OCI-LY3 (cell line): Measurements from ENCODE around the gene NLRP11.
"Not testable (repeated sequence)": the region's sequence is repeated elsewhere in the genome, so short reads cannot be mapped to it uniquely, and the experiment has no call there.

Experiments
- EZH2phosphoT487 ChIP-seq: fragments of 200-600 bp; shearing (Covaris generic); IDR thresholded peaks from 2 replicates; pipeline ENCODE4 v1.6.1; 2018; ENCODE audit warnings: antibody characterized with exemption, mixed run types, low read depth
- TF ChIP-seq, protein P1 (sequence below): fragments of 200-600, 300-600 bp; sonication (generic); IDR thresholded peaks from 2 replicates; pipeline ENCODE4 v1.5.1; 2014; ENCODE audit warnings: antibody characterized with exemption, low read length, low read depth

DNA sequence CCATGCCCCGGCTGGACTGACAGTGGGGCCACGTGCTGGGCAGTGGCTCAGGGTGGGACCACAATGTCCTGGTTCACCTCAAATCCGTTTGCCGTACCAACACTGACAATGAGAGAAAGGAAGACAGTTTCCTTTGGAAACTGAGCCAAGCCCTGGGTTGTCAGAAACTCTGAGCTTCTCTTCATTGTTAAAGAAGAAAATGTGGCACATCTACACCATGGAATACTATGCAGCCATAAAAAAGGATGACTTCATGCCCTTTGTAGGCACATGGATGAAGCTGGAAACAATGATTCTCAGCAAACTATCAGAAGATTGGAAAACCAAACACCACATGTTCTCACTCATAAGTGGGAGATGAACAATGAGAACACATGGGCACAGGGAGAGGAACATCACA lies 75.0 kb downstream of the NLRP11 start:
- TF ChIP-seq, protein P1, sequence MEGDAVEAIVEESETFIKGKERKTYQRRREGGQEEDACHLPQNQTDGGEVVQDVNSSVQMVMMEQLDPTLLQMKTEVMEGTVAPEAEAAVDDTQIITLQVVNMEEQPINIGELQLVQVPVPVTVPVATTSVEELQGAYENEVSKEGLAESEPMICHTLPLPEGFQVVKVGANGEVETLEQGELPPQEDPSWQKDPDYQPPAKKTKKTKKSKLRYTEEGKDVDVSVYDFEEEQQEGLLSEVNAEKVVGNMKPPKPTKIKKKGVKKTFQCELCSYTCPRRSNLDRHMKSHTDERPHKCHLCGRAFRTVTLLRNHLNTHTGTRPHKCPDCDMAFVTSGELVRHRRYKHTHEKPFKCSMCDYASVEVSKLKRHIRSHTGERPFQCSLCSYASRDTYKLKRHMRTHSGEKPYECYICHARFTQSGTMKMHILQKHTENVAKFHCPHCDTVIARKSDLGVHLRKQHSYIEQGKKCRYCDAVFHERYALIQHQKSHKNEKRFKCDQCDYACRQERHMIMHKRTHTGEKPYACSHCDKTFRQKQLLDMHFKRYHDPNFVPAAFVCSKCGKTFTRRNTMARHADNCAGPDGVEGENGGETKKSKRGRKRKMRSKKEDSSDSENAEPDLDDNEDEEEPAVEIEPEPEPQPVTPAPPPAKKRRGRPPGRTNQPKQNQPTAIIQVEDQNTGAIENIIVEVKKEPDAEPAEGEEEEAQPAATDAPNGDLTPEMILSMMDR, result not testable (repeated sequence)
- TF ChIP-seq EZH2phosphoT487, result not testable (repeated sequence)
